Parathyroid adenoma (tissue), 2 donors: ENCODE data around the gene FYN.

Experiments used
- H2AFZ ChIP-seq: fragments of 300-600 bp; sonication (generic); one replicate; pipeline ENCODE4 v1.7.0; 2017; ENCODE audit warnings: antibody characterized with exemption, mild to moderate bottlenecking
- H3K27ac ChIP-seq: fragments of 300-600 bp; sonication (generic); one replicate; pipeline ENCODE4 v1.7.0; 2017
- H3K27me3 ChIP-seq: fragments of 300-600 bp; sonication (generic); one replicate; pipeline ENCODE4 v1.7.0; 2017; ENCODE audit warnings: low read length; ENCODE audit not compliant: control insufficient read depth, insufficient read depth
- H3K36me3 ChIP-seq: fragments of 300-600 bp; sonication (generic); one replicate; pipeline ENCODE4 v1.7.0; 2017; ENCODE audit warnings: low read length; ENCODE audit not compliant: control insufficient read depth, insufficient read depth
- H3K4me1 ChIP-seq: fragments of 300-600 bp; sonication (generic); one replicate; pipeline ENCODE4 v1.7.0; 2017; ENCODE audit warnings: control low read depth
- H3K4me2 ChIP-seq: fragments of 300-600 bp; sonication (generic); one replicate; pipeline ENCODE4 v1.7.0; 2017; ENCODE audit warnings: low read length
- H3K4me3 ChIP-seq: fragments of 300-600 bp; sonication (generic); one replicate; pipeline ENCODE4 v1.7.0; 2017; ENCODE audit warnings: low read depth, low read length
- H3K79me2 ChIP-seq: fragments of 300-600 bp; sonication (generic); one replicate; pipeline ENCODE4 v1.7.0; 2017; ENCODE audit warnings: control low read depth
- H3K9ac ChIP-seq: fragments of 300-600 bp; sonication (generic); one replicate; pipeline ENCODE4 v1.7.0; 2017; ENCODE audit warnings: mild to moderate bottlenecking
- H3K9me3 ChIP-seq: fragments of 300-600 bp; sonication (generic); one replicate; pipeline ENCODE4 v1.7.0; 2017; ENCODE audit warnings: low read length; ENCODE audit not compliant: control insufficient read depth
- CTCF ChIP-seq: fragments of 300-600 bp; sonication (generic); IDR thresholded peaks from one replicate; pipeline ENCODE4 v1.7.0; 2017; ENCODE audit warnings: antibody characterized with exemption, mild to moderate bottlenecking
- donor health status: primary hyperparathyroidism.

The FYN gene

GRCh38 chr6:111885373-111886027 is 12.2 kb upstream of the FYN start:
- H3K27me3 ChIP-seq = no peaks in the 10 kb centered on the region
- peaks cover 3% of the 10 kb centered on the region for H3K4me1 ChIP-seq
- H3K4me2 ChIP-seq = no peak overlapping the region
- no peak overlapping the region for H3K27ac ChIP-seq
- no peak for TF ChIP-seq CTCF
- H3K4me3 ChIP-seq = no peak overlapping the region
- H2AFZ ChIP-seq = no peak overlapping the region
- H3K9me3 ChIP-seq = no peaks in the 10 kb centered on the region
- H3K36me3 ChIP-seq = no peaks in the 10 kb centered on the region
- H3K9ac ChIP-seq = no peak overlapping the region
- no peaks in the 10 kb centered on the region for H3K79me2 ChIP-seq

- no peak for TF ChIP-seq CTCF
- no peaks in the 10 kb centered on the region for H3K9me3 ChIP-seq
- no peak overlapping the region for H3K9ac ChIP-seq
- H3K27ac ChIP-seq = no peak overlapping the region
- H3K79me2 ChIP-seq = no peaks in the 10 kb centered on the region
- H3K4me3 ChIP-seq = no peak overlapping the region
- no peaks in the 10 kb centered on the region for H3K27me3 ChIP-seq
- H2AFZ ChIP-seq = no peak overlapping the region
- no peaks in the 10 kb centered on the region for H3K4me1 ChIP-seq
- H3K4me2 ChIP-seq = no peak overlapping the region
- H3K36me3 ChIP-seq = no peaks in the 10 kb centered on the region
Measured at GRCh38 chr6:111884068-111884467, 10.8 kb upstream of the FYN start.

GRCh38 chr6:111880181-111880888 is 7.1 kb upstream of the FYN start:
- H3K4me3 ChIP-seq = no peak overlapping the region
- H3K36me3 ChIP-seq = no peaks in the 10 kb centered on the region
- no peak overlapping the region for H2AFZ ChIP-seq
- H3K9ac ChIP-seq = no peak overlapping the region
- H3K27me3 ChIP-seq = no peaks in the 10 kb centered on the region
- no peaks in the 10 kb centered on the region for H3K4me1 ChIP-seq
- no peak overlapping the region for H3K4me2 ChIP-seq
- no peak overlapping the region for H3K27ac ChIP-seq
- TF ChIP-seq CTCF = no peak
- no peaks in the 10 kb centered on the region for H3K9me3 ChIP-seq
- H3K79me2 ChIP-seq = no peaks in the 10 kb centered on the region

- H3K9me3 ChIP-seq = no peaks in the 10 kb centered on the region
- H3K27ac ChIP-seq = no peak overlapping the region
- no peak overlapping the region for H3K4me2 ChIP-seq
- no peaks in the 10 kb centered on the region for H3K27me3 ChIP-seq
- no peak overlapping the region for H3K9ac ChIP-seq
- no peak for TF ChIP-seq CTCF
- peaks cover 3% of the 10 kb centered on the region for H3K79me2 ChIP-seq
- H3K36me3 ChIP-seq = no peaks in the 10 kb centered on the region
- peaks cover under 1% of the 10 kb centered on the region for H3K4me1 ChIP-seq
- no peak overlapping the region for H2AFZ ChIP-seq
- H3K4me3 ChIP-seq = no peak overlapping the region
Measured at GRCh38 chr6:111875741-111876140, 2.5 kb upstream of the FYN start.
